Cardiac muscle cell (in vitro differentiated cells and primary cell): ENCODE measurements around the gene PHACTR2. TPM values are rescaled to one million over a fixed set of nuclear protein-coding genes. Genes with fewer than 3 reads are reported as not detected.
"Not testable (repeated sequence)": the region's sequence is repeated elsewhere in the genome, so short reads cannot be mapped to it uniquely, and the experiment has no call there.

ENCODE experiments used
- DNase-seq, 2 donors: peaks; one replicate each; pipeline versions ENCODE4 v3.0.0 to v3.0.0-alpha.2; 2010 to 2017; ENCODE audit warnings: low read depth in 1 of 2, low spot score in 1 of 2
- H3K27ac ChIP-seq: fragments of 200-600 bp; sonication (generic); 2 replicates; pipeline ENCODE4 v1.5.1; 2016
- H3K27me3 ChIP-seq: fragments of 200-600 bp; sonication (generic); 2 replicates; pipeline ENCODE4 v1.6.0; 2016; ENCODE audit warnings: control low read depth
- H3K36me3 ChIP-seq: fragments of 200-600 bp; sonication (generic); 2 replicates; pipeline ENCODE4 v1.5.1; 2016; ENCODE audit warnings: control low read depth
- H3K4me1 ChIP-seq: fragments of 200-600 bp; sonication (generic); 2 replicates; pipeline ENCODE4 v1.8.1; 2017; ENCODE audit warnings: low read depth, mild to moderate bottlenecking, mixed run types
- H3K4me3 ChIP-seq: fragments of 200-600 bp; sonication (generic); 2 replicates; pipeline ENCODE4 v1.5.1; 2016; ENCODE audit warnings: mild to moderate bottlenecking
- H3K9me3 ChIP-seq: fragments of 200-600 bp; sonication (generic); 2 replicates; pipeline ENCODE4 v1.5.1; 2017; ENCODE audit warnings: low read depth, mild to moderate bottlenecking, control low read depth
- polyA plus RNA-seq: library from polyadenylated mRNA; unstranded; fragments of >200 nt; fragmentation: Nextera tagmentation; extraction: Ambion mirVana; gene quantifications from 2 replicates; pipeline ENCODE4 v1.2.1, GENCODE V29; 2016
- total RNA-seq: library from RNA; depleted of rRNA; stranded (reverse); fragments of >200 nt; gene quantifications from 2 replicates; pipeline ENCODE4 v1.2.3, GENCODE V29; 2016
- TF ChIP-seq, protein P1 (sequence below): IDR thresholded peaks from 2 replicates; pipeline ENCODE4 v1.5.1; 2012; ENCODE audit warnings: low read depth, mild to moderate bottlenecking, low read length

The PHACTR2 gene
- total and polyA plus RNA-seq, 2 experiments from 2014 or later: 47.3 to 52.3 TPM

DNA sequence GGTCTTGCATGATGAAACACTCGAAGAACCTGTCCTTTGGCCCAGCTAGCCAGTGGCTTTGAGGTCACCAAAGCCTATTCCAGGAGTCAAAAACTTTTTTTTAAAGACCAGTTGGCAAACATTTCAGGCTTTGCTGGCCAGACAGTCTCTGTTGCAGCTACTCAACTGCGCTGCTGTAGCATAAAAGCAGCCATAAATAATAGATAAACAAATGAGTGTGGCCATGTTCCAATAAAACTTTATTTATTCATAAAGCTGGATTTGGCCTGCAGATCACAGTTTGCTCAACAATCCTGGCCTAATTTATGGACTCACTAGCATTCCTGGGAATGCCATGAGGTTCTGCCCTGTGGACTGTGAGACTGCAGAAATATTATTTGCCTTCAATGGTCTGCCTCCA lies 96.6 kb downstream of the PHACTR2 start:
- no peaks in the 10 kb centered on the region for H3K9me3 ChIP-seq
- H3K4me3 ChIP-seq: no peak overlapping the region
- no peak overlapping the region for H3K27ac ChIP-seq
- no peak for DNase-seq
- peaks cover 12% of the 10 kb centered on the region for H3K36me3 ChIP-seq
- no peaks in the 10 kb centered on the region for H3K4me1 ChIP-seq
- TF ChIP-seq, protein P1, sequence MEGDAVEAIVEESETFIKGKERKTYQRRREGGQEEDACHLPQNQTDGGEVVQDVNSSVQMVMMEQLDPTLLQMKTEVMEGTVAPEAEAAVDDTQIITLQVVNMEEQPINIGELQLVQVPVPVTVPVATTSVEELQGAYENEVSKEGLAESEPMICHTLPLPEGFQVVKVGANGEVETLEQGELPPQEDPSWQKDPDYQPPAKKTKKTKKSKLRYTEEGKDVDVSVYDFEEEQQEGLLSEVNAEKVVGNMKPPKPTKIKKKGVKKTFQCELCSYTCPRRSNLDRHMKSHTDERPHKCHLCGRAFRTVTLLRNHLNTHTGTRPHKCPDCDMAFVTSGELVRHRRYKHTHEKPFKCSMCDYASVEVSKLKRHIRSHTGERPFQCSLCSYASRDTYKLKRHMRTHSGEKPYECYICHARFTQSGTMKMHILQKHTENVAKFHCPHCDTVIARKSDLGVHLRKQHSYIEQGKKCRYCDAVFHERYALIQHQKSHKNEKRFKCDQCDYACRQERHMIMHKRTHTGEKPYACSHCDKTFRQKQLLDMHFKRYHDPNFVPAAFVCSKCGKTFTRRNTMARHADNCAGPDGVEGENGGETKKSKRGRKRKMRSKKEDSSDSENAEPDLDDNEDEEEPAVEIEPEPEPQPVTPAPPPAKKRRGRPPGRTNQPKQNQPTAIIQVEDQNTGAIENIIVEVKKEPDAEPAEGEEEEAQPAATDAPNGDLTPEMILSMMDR: no peak
- no peaks in the 10 kb centered on the region for H3K27me3 ChIP-seq

DNA sequence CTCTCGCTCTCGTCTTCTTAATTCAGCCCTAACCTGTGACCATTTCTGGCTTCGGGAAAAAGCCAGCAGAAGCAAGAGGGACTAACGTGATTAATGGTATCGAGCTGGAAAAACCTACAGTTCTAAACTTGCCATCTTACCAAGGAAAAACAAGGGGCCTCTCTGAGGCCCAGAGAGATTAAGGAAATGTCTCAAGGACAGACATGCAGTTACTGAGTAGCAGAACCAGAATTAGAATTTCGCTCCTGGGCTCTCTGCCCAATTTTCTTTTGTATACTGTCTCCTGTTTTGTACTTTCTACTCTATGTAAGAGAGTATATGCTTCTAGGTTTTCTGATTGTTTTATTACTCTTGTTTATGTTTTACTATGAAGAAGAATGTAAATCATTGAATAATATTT lies 97.6 kb downstream of the PHACTR2 start:
- H3K36me3 ChIP-seq: peaks cover 12% of the 10 kb centered on the region

DNA sequence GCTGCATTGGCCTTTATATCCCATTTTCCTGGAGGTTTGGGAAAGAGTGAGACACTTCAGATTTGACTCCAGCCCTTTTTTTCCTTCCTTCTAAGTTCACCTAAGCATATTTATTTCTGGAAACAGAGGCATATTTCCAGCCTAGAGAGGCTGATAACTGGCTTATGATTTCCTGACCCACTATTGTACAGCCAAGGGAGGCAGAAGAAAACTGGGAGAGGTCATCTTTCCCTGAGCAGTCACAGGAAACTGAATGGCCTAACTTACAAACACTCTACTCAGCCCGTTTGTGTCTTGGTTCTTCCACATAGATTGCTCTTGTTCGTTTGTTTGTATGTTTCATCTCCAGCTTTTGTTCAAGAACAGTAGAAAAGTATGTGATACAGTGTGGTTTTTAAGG lies 101.2 kb downstream of the PHACTR2 start:
- DNase-seq: no peak
- Histone ChIP-seq H3K4me1 (no peaks in the 10 kb centered on the region), H3K4me3 (no peak overlapping the region), H3K27ac (no peak overlapping the region), H3K27me3 (no peaks in the 10 kb centered on the region), H3K36me3 (peaks cover 27% of the 10 kb centered on the region), H3K9me3 (no peaks in the 10 kb centered on the region)
- TF ChIP-seq, protein P1: no peak

More for the DNA sequence above, 97.6 kb downstream of the PHACTR2 start:
- H3K4me3 ChIP-seq: no peak overlapping the region
- no peaks in the 10 kb centered on the region for H3K4me1 ChIP-seq
- DNase-seq: no peak
- no peak overlapping the region for H3K27ac ChIP-seq
- TF ChIP-seq, protein P1: no peak
- no peaks in the 10 kb centered on the region for H3K27me3 ChIP-seq
- no peaks in the 10 kb centered on the region for H3K9me3 ChIP-seq

DNA sequence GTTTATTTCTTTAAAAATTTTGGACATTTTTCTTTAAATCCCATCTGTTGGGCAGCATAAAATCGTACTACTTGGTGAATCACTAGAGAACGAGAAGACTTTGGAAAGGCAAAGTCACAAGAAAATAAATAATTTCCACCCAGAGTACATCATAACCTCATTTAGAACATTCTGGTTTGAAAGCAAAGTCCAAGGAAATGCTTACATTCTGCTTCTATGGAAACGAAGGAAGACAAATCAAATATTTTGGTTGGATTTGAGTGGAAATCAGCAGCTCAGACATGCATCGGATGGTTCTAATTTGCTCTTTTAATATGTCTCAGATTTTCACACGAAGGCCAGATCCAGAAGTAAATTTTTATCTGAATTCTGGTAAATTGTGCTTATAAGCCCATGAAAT lies 104.7 kb downstream of the PHACTR2 start:
- no peaks in the 10 kb centered on the region for H3K27me3 ChIP-seq
- peaks cover 24% of the 10 kb centered on the region for H3K36me3 ChIP-seq
- no peaks in the 10 kb centered on the region for H3K4me1 ChIP-seq
- no peak overlapping the region for H3K4me3 ChIP-seq
- no peak overlapping the region for H3K27ac ChIP-seq
- DNase-seq: no peak
- H3K9me3 ChIP-seq: no peaks in the 10 kb centered on the region
- TF ChIP-seq, protein P1: no peak

DNA sequence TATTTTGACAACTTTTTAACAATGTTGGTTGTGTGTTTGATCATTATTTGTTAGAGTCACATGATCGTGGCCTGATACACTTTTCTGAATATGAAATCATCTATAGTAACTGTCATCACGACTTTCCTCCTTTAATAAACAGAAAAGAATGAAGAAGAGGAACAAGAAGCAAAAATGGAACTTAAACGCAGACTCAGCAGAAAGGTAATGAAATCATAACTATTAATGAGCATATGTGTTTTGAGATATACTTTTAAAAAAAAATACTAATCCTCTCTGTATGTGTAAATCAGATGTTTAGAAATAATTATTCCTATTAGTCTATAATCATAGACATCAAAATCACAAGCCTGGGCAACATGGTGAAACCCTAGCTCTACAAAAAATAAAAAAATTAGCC lies 105.3 kb downstream of the PHACTR2 start:
- Histone ChIP-seq H3K27ac (no peak overlapping the region), H3K27me3 (no peaks in the 10 kb centered on the region), H3K9me3 (no peaks in the 10 kb centered on the region), H3K36me3 (peaks cover 21% of the 10 kb centered on the region), H3K4me1 (no peaks in the 10 kb centered on the region), H3K4me3 (no peak overlapping the region)
- TF ChIP-seq, protein P1: no peak
- no peak for DNase-seq

DNA sequence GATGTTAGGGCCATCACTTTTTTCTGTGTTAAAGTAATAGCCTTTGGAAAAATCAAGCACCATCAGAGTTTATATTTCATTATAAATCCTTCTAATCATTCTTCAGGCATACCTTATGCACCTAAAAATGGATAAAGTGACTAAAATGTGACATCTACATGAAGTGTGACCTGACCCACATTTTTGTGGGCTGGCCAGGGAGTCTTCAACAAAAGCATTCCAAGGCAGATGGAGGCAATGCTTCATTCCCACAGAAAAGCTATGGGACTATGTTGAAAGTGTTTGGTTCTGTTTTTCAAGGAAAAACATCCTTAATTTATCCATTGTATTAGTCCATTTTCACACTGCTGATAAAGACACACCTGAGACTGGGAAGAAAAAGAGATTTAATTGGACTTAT lies 106.6 kb downstream of the PHACTR2 start:
- Histone ChIP-seq H3K4me1 (no peaks in the 10 kb centered on the region), H3K36me3 (peaks cover 27% of the 10 kb centered on the region), H3K4me3 (no peak overlapping the region), H3K27ac (no peak overlapping the region), H3K27me3 (no peaks in the 10 kb centered on the region), H3K9me3 (no peaks in the 10 kb centered on the region)
- TF ChIP-seq, protein P1: no peak
- no peak for DNase-seq

DNA sequence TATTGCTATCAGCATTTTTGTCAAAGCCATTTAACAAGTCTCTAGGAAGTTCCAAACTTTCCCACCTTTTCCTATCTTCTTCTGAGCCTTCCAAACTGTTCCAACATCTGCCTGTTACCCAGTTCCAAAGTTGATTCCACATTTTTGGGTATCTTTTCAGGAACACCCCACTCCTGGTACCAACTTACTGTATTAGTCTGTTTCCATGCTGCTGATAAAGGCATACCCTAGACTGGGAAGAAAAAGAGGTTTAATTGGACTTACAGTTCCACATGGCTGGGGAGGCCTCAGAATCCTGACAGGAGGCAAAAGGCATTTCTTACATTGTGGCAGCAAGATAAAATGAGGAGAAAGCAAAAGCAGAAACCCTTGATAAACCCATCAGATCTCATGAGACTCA lies 108.6 kb downstream of the PHACTR2 start:
- H3K4me3 ChIP-seq, H3K9me3 ChIP-seq, H3K4me1 ChIP-seq, DNase-seq, H3K27me3 ChIP-seq, H3K27ac ChIP-seq: not testable (repeated sequence)
- peaks cover 23% of the 10 kb centered on the region for H3K36me3 ChIP-seq
